Psoas muscle (tissue), 8 donors: ENCODE measurements around the gene PWP1. TPM values are rescaled to one million over a fixed set of nuclear protein-coding genes. Genes with fewer than 3 reads are reported as not detected.

Experiments
- ATAC-seq, 4 donors: fragments of 200-7000 bp; cut with Tn5 transposase; one replicate each; pipeline ENCODE4 v1.9.1; 2020; ENCODE audit warnings: moderate library complexity in 3 of 4, mild to moderate bottlenecking in 2 of 4
- DNase-seq, 2 donors: peaks; one replicate each; pipeline ENCODE4 v3.0.0-alpha.2; 2020
- H3K27ac ChIP-seq: fragments of 200-600 bp; one replicate; pipeline ENCODE4 v1.8.0; 2022
- H3K27me3 ChIP-seq, 3 donors: fragments of 200-600 bp in 1 of 3; one replicate each; pipeline versions ENCODE4 v1.6.1 to v1.8.0; 2013 to 2022; ENCODE audit warnings: low read length in 2 of 3, mild to moderate bottlenecking in 2 of 3, moderate library complexity in 1 of 3; ENCODE audit not compliant: insufficient read depth in 3 of 3
- H3K36me3 ChIP-seq, 2 donors: fragments of 200-600 bp in 1 of 2; one replicate each; pipeline versions ENCODE4 v1.6.1 to v1.8.0; 2013 to 2022; ENCODE audit warnings: low read depth in 1 of 2, mild to moderate bottlenecking in 1 of 2, moderate library complexity in 1 of 2; ENCODE audit not compliant: insufficient read depth in 1 of 2
- H3K4me1 ChIP-seq: fragments of 200-600 bp; one replicate; pipeline ENCODE4 v1.8.0; 2022
- H3K4me3 ChIP-seq: fragments of 200-600 bp; one replicate; pipeline ENCODE4 v1.8.0; 2022; ENCODE audit warnings: mild to moderate bottlenecking
- H3K9me3 ChIP-seq: fragments of 200-600 bp; one replicate; pipeline ENCODE4 v1.8.0; 2022
- WGBS, 3 donors: extraction: QIAGEN DNeasy Blood & Tissue Kit; methylation state at CpG; one replicate each; pipeline versions ENCODE4 v1.1.6 to v1.1.7; 2013; 5-methylcytosine and 5-hydroxymethylcytosine counted together
- intact Hi-C, 2 donors: fragments of 100-400 bp; cut with DNase I; formaldehyde crosslinking; loops; one replicate each; pipeline versions ENCODE4 v1.11.0 to v1.14.2; 2022
- polyA plus RNA-seq, 3 donors: library from polyadenylated mRNA; stranded (reverse); fragments of 200-250 nt; gene quantifications; one replicate each; pipeline ENCODE4 v1.2.3, GENCODE V29; 2013
- total RNA-seq, 4 donors: library from RNA; stranded (reverse); fragmentation: NEBNext Ultra II Directional in 2 of 4; extraction: Animal tissue kit (Norgen Biotek cat#: 25700) in 2 of 4; gene quantifications; one replicate each; pipeline versions ENCODE4 v1.2.1 to v1.2.4, GENCODE V29; 2021 to 2023
- TF ChIP-seq, protein P1 (sequence below): fragments of 200-600 bp; IDR thresholded peaks from one replicate; pipeline ENCODE4 v1.8.0; 2022; ENCODE audit warnings: antibody characterized with exemption
- donor health status: healthy with polysubstance abuse.
- donor health status: DM: no; HTN: no; CAD: no; lungs with moderate emphysema.
- donor health status: Bipolar disorder and iron deficiency.
- donor health status: healthy.
- donor health status: DM: yes; HTN: yes; CAD: no.
- donor health status: DM: no; HTN: no; CAD: no.
- donor health status: DM: no; HTN: no; CAD: no.
- donor health status: DM: yes; HTN: yes; CAD: no.

Gene PWP1
- total and polyA plus RNA-seq, 7 donors = 15.6 to 30.1 (median 20.5) TPM

DNA sequence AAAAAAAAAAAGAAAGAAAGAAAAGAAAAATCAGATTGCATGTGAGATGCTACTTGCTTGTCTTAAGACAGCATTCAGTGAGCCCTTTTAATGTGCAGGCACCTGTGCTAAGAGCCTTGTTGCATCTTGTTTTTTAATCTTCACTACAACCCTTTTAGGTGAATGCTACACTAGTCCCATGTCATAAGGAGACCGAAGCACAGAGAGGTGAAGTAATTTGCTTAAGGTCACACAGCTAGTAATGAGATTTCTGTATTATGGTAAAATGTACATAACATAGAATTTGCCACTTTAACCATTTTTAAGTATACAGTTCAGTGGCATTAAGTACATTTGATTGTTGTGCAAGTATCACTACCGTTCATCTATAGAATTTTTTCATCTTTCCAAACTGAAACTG lies 32.1 kb upstream of the PWP1 start:
- Histone ChIP-seq H3K36me3 (no peaks in the 10 kb centered on the region), H3K4me3 (no peak overlapping the region), H3K9me3 (no peaks in the 10 kb centered on the region), H3K27me3 (no peaks in the 10 kb centered on the region), H3K4me1 (no peaks in the 10 kb centered on the region), H3K27ac (no peak overlapping the region)
- intact Hi-C loops = no loop called here
- TF ChIP-seq, protein P1, sequence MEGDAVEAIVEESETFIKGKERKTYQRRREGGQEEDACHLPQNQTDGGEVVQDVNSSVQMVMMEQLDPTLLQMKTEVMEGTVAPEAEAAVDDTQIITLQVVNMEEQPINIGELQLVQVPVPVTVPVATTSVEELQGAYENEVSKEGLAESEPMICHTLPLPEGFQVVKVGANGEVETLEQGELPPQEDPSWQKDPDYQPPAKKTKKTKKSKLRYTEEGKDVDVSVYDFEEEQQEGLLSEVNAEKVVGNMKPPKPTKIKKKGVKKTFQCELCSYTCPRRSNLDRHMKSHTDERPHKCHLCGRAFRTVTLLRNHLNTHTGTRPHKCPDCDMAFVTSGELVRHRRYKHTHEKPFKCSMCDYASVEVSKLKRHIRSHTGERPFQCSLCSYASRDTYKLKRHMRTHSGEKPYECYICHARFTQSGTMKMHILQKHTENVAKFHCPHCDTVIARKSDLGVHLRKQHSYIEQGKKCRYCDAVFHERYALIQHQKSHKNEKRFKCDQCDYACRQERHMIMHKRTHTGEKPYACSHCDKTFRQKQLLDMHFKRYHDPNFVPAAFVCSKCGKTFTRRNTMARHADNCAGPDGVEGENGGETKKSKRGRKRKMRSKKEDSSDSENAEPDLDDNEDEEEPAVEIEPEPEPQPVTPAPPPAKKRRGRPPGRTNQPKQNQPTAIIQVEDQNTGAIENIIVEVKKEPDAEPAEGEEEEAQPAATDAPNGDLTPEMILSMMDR = no peak
- DNase-seq (no peak), ATAC-seq (no peak)
- WGBS, 3 donors = 82 to 90% (median 83%) methylated on average over 2 of the region's 2 CpGs

DNA sequence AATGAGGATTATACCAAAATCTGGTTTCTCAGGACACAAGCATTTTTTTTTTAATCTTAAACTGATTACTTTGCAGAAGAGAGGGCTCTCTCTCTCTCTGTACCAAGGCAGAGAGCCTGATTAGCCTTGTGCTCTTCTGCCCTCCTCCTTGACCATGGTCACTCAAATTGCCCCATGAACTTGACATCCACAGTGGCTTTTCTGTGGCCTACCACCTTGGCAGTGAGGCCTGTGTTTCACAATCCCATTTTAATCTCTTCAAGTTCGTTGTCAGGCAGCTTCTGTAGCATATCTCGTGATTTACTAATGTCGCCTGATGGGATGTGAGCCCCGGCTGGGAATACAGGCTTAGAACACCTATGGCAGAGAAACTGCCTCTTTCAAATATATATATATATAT lies 30.7 kb upstream of the PWP1 start:
- TF ChIP-seq, protein P1 = no peak
- no peaks in the 10 kb centered on the region for H3K27me3 ChIP-seq
- no peaks in the 10 kb centered on the region for H3K4me1 ChIP-seq
- ATAC-seq (no peak), DNase-seq (no peak)
- no peaks in the 10 kb centered on the region for H3K9me3 ChIP-seq
- WGBS, 3 donors = 52 to 73% (median 62%) methylated on average over 4 of the region's 4 CpGs
- intact Hi-C loops = no loop called here
- H3K27ac ChIP-seq = no peak overlapping the region
- no peaks in the 10 kb centered on the region for H3K36me3 ChIP-seq
- H3K4me3 ChIP-seq = no peak overlapping the region

DNA sequence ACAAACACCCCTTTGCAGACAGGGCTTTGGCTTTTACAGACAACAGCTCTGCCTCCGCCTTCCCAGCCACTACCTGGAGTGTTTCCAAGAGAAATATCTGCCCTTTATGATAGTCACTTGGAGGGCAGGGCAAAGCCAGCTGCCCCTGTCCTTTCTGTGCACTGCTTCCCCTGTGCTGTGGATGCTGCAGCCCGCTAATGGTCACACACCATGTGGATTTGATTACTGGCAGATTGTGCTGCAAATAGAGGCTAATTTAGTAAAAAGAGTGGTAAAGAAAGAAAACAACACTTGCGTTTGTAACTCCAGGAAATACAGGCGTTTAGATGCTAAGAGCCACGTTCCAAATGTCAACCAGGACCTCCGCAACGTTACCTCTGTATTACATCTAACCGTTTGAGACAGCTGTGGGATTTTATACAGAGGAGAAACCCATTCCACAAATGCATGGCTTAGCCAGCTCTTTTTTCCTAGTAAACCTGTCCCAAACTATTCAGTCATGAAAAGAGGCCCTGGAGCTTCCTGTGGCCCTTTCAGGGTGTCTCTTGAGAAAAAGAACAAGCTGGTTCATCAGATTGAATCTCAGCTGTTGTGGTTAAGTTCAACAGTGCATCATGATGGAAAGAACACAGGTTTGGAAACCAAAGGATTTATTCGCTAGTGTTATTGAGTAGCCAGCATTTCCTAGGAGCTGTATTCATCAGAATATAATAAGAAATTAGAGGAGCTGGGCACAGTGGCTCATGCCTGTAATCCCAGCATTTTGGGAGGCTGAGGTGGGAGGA lies 30.1 kb upstream of the PWP1 start:
- TF ChIP-seq, protein P1 = no peak
- no peaks in the 10 kb centered on the region for H3K27me3 ChIP-seq
- 48 to 55% (median 51%) methylated on average over 9 of the region's 9 CpGs for WGBS, 3 donors
- ATAC-seq = no peak
- H3K4me1 ChIP-seq = no peaks in the 10 kb centered on the region
- H3K4me3 ChIP-seq = no peak overlapping the region
- no peaks in the 10 kb centered on the region for H3K9me3 ChIP-seq
- intact Hi-C loops = no loop called here
- no peaks in the 10 kb centered on the region for H3K36me3 ChIP-seq
- DNase-seq = no peak
- H3K27ac ChIP-seq = no peak overlapping the region

DNA sequence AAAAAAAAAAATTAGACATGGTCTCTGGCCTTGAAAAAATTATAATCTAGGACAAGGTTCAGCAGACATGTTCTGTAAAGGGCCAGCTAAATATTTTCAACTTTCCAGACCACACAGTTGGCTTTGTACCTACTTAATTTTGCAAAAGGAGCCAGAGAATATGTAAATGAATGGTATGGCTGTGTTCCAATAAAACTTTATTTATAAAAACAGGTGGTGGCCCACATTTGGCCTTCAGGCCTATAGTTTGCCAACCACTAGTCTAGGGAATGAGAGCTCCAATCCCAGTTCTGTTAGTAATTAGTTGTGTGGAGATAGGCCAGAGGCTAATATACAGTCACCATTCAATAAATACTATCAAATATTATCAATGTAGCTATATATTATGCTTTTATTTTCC lies 29.3 kb upstream of the PWP1 start:
- ATAC-seq (no peak), DNase-seq (no peak)
- intact Hi-C loops = no loop called here
- H3K4me3 ChIP-seq = no peak overlapping the region
- H3K9me3 ChIP-seq = no peaks in the 10 kb centered on the region
- H3K36me3 ChIP-seq = no peaks in the 10 kb centered on the region
- TF ChIP-seq, protein P1 = no peak
- H3K4me1 ChIP-seq = no peaks in the 10 kb centered on the region
- no peaks in the 10 kb centered on the region for H3K27me3 ChIP-seq
- no peak overlapping the region for H3K27ac ChIP-seq

DNA sequence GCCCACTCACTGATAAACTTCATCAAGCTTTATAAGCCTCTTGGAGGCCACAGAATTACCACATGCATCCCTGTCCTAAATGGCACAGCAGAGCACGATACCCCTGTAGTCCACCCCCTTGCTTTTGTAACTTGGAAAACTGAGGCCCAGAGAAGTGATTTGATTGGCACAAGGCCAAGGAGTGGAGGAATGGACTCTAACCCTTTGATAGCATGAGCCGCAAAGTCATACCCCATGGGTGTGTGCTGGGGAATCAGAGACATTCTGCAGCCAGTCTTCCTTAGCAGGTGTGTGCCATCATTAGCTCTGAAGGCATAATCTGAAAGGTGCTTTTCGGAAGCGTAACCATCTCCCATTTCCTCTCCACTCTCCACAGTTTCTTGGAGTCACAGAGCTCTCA lies 28.5 kb upstream of the PWP1 start:
- Histone ChIP-seq H3K27me3 (no peaks in the 10 kb centered on the region), H3K4me1 (no peaks in the 10 kb centered on the region), H3K9me3 (no peaks in the 10 kb centered on the region), H3K36me3 (no peaks in the 10 kb centered on the region), H3K4me3 (no peak overlapping the region), H3K27ac (no peak overlapping the region)
- no peak for ATAC-seq
- TF ChIP-seq, protein P1 = no peak
- no peak for DNase-seq
- 94 to 95% (median 94%) methylated on average over 4 of the region's 4 CpGs for WGBS, 3 donors
- intact Hi-C loops = no loop called here
